LNCaP clone FGC (cell line): Measurements from ENCODE around the gene CSRP1.

Experiments used
- DNase-seq: peaks from one replicate; pipeline ENCODE4 v3.0.0-alpha.2; 2011; ENCODE audit warnings: low read depth
- H3K4me3 ChIP-seq: 2 replicates; pipeline ENCODE4 v1.5.1; 2011; ENCODE audit warnings: mild to moderate bottlenecking, low read depth, low read length, control low read depth
- TF ChIP-seq, protein P1 (sequence below): IDR thresholded peaks from 2 replicates; pipeline ENCODE4 v1.5.1; 2012; ENCODE audit warnings: mild to moderate bottlenecking; ENCODE audit not compliant: control insufficient read depth, insufficient read depth; ENCODE audit errors: extremely low read depth

Gene CSRP1

GRCh38 chr1:201454608-201455007, 52.3 kb downstream of the CSRP1 start:
- TF ChIP-seq, protein P1, sequence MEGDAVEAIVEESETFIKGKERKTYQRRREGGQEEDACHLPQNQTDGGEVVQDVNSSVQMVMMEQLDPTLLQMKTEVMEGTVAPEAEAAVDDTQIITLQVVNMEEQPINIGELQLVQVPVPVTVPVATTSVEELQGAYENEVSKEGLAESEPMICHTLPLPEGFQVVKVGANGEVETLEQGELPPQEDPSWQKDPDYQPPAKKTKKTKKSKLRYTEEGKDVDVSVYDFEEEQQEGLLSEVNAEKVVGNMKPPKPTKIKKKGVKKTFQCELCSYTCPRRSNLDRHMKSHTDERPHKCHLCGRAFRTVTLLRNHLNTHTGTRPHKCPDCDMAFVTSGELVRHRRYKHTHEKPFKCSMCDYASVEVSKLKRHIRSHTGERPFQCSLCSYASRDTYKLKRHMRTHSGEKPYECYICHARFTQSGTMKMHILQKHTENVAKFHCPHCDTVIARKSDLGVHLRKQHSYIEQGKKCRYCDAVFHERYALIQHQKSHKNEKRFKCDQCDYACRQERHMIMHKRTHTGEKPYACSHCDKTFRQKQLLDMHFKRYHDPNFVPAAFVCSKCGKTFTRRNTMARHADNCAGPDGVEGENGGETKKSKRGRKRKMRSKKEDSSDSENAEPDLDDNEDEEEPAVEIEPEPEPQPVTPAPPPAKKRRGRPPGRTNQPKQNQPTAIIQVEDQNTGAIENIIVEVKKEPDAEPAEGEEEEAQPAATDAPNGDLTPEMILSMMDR: no peak
- no peak overlapping the region for H3K4me3 ChIP-seq
- DNase-seq: no peak

DNA sequence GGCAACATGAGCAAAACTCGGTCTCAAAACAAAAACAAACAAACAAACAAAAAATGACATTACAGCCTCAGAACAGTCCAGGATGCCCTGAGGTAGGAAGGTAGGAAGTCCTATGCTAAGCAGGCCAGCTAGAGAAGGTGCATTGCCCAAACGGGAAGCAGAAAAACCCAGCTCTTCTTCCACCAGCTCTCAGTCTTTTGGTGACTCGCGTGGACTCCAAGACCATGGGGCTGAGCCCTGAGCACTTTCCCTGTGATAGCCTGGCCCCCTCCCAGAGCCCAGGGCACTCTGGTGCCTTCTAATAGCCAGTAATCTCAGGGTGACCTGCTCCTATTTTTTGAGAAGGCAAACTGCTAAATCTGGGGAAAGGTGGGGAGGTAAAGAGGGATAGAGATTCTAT, 54.1 kb downstream of the CSRP1 start:
- no peak for DNase-seq
- TF ChIP-seq, protein P1: no peak
- no peak overlapping the region for H3K4me3 ChIP-seq

- no peak overlapping the region for H3K4me3 ChIP-seq
- DNase-seq: no peak
- TF ChIP-seq, protein P1: no peak
These were observed 56.1 kb downstream of the CSRP1 start for GRCh38 chr1:201450721-201451291.

GRCh38 chr1:201448990-201449389, 57.9 kb downstream of the CSRP1 start:
- no peak overlapping the region for H3K4me3 ChIP-seq
- TF ChIP-seq, protein P1: no peak
- no peak for DNase-seq

DNA sequence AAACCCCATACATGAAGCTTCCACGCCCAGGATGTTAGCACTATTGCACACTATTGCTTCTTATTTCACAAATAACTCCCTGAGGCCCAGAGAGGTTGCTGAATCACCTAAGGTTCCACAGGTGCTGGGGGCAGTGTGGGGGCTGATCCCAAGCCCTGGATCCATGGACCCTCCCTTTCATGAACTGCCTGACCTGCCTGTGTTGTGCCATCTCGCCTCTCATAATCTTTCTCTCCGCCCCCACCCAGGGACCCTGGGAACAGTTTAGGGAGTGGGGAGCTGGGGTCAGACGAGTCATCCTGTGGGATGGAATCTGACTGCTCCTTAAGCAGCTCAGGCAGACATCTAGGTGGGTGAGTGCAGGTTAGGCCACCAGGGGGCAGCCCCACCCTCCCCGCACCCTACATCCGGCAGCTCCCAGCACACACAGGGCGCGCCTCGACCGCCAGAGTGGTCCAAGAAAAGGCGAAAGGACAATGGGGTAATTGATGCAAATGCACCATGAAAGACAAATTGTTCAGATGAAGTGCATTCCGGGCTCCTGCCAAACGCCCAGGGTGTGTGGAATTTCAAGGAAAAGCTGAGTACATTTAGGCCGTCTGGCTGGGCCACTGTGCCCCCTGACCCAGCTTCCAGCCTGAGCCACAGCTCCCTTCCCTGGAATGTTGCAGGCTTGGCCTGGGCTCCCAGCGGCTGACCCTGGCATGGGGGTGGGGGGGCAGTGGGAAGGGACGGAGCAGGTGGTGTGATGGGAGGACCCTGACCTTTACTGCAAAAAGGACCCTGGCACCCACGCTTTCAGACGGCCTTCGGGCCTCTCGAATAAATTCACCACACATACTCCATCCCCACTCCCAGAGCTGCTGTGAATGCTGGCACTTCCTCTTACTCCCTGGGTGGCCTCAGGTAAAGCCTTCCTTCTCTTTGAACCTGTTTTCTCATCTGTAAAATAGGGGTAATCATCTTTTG, 58.7 kb downstream of the CSRP1 start:
- no peak overlapping the region for H3K4me3 ChIP-seq
- TF ChIP-seq, protein P1: peak; percentile 73
- no peak for DNase-seq

DNA sequence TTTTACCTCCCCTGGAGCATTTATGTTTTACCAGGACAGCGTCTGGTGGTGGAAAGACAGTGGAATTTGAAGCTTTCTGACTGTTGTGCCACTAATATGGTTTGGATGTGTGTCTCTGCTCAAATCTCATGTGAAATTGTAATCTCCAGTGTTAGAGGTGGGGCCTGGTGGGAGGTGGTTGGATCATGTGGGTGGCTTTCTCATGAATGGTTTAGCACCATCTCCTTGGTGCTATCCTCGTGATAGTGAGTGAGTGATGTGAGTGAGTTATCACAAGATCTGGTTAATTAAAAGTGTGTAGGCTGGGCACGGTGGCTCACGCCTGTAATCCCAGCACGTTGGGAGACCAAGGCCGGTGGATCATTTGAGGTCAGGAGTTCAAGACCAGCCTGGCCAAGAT, 61.6 kb downstream of the CSRP1 start:
- no peak overlapping the region for H3K4me3 ChIP-seq
- DNase-seq: no peak
- TF ChIP-seq, protein P1: no peak

GRCh38 chr1:201444792-201445191, 62.1 kb downstream of the CSRP1 start:
- no peak for DNase-seq
- TF ChIP-seq, protein P1: no peak
- no peak overlapping the region for H3K4me3 ChIP-seq
